IPS-15b (cell line): ENCODE measurements around the gene SLC35F5.

ENCODE experiments used
- H3K27me3 ChIP-seq: one replicate; pipeline ENCODE4 v1.6.1; 2013; ENCODE audit warnings: low read length; ENCODE audit not compliant: control insufficient read depth, insufficient read depth
- H3K36me3 ChIP-seq: one replicate; pipeline ENCODE4 v1.6.1; 2013; ENCODE audit warnings: low read length; ENCODE audit not compliant: control insufficient read depth, insufficient read depth
- H3K4me1 ChIP-seq: one replicate; pipeline ENCODE4 v1.6.1; 2013; ENCODE audit warnings: mild to moderate bottlenecking, low read length; ENCODE audit not compliant: control insufficient read depth, insufficient read depth
- H3K4me3 ChIP-seq: one replicate; pipeline ENCODE4 v1.5.1; 2013; ENCODE audit warnings: low read depth, low read length
- H3K9ac ChIP-seq: one replicate; pipeline ENCODE4 v1.6.1; 2013; ENCODE audit warnings: low read depth, mild to moderate bottlenecking, low read length
- H3K9me3 ChIP-seq: one replicate; pipeline ENCODE4 v1.6.1; 2013; ENCODE audit warnings: mild to moderate bottlenecking, low read length; ENCODE audit not compliant: control insufficient read depth, insufficient read depth

SLC35F5 gene

DNA sequence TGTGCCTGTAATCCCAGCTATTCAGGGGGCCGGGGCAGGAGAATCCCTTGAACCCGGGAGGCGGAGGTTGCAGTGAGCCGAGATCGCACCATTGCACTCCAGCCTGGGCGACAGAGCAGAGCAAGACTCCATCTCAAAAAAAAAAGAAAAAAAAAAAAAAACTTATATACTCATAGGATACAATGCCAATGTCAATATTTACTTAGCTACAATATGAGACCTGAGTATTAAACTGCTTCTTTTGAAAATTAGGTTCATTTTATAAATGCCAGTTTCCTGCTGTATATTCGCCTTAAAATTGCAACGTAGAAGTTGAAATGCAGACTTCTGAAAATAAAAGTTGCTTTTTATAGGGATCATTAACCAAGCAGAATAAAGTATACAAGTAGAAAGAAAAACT lies 2.3 kb downstream of the SLC35F5 start:
- H3K36me3 ChIP-seq, result peaks cover under 1% of the 10 kb centered on the region
- no peak overlapping the region for H3K9ac ChIP-seq
- H3K27me3 ChIP-seq, result peaks cover 4% of the 10 kb centered on the region
- H3K9me3 ChIP-seq, result no peaks in the 10 kb centered on the region
- no peak overlapping the region for H3K4me3 ChIP-seq
- no peaks in the 10 kb centered on the region for H3K4me1 ChIP-seq

DNA sequence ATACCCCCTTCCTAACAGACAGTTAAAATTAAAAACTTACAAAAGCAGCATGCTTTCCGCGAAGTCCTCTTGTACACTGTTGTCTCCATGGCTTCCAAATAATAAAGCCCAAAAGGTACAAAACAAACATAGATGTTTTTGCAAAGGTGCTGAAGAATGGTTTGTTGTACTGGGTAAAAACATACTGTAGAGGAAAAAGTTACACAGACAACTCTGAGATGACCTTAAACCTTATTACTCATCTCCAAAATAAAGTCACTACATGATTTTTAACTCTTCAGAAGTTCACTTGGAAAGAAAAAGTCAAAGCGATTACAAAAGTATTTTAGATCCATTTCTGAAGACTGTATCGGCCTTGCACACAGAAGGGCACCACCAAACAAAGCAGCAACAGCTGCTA lies 6.1 kb downstream of the SLC35F5 start:
- peaks cover 3% of the 10 kb centered on the region for H3K36me3 ChIP-seq
- H3K9me3 ChIP-seq, result no peaks in the 10 kb centered on the region
- H3K9ac ChIP-seq, result no peak overlapping the region
- no peaks in the 10 kb centered on the region for H3K4me1 ChIP-seq
- no peak overlapping the region for H3K4me3 ChIP-seq
- peaks cover 3% of the 10 kb centered on the region for H3K27me3 ChIP-seq

DNA sequence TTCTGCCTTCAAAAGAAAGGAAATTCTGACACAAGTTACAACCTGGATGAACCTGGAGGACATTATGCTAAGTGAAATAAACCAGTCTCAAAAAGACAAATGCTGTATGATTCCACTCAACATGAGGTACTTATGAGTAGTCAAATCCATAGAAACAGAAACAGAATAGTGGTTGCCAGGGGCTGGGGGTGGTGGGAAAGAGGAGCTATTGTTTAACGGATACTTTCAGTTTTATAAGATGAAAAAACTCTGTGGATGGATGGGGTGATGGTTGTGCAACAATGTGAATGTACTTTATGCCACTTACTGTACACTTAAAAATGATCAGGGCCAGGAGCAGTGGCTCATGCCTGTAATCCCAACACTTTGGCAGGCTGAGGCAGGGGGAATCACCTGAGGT lies 15.4 kb downstream of the SLC35F5 start:
- Histone ChIP-seq H3K36me3 (no peaks in the 10 kb centered on the region), H3K9me3 (no peaks in the 10 kb centered on the region)

DNA sequence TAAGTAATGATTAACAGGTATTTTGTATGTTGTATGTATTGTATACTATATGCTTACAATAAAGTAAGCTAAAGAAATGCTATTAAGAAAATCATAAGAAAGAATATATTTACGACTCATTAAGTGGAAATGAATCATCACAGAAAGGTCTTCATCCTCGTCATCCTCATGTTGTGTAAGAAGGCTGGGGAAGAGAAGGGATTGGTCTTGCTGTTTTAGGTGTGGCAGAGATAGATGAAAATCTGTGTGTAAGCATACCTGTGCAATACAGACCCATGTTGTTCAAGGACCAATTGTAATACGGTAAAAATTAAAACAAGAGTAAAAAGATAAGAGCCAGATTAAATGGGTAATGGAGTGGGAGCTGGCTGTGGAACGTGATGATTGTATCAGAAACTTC lies 16.6 kb downstream of the SLC35F5 start:
- Histone ChIP-seq H3K4me3 (no peak overlapping the region), H3K27me3 (no peaks in the 10 kb centered on the region), H3K9me3 (no peaks in the 10 kb centered on the region), H3K4me1 (no peaks in the 10 kb centered on the region), H3K9ac (no peak overlapping the region), H3K36me3 (no peaks in the 10 kb centered on the region)

More for the DNA sequence above, 15.4 kb downstream of the SLC35F5 start:
- Histone ChIP-seq H3K9ac (no peak overlapping the region), H3K4me1 (no peaks in the 10 kb centered on the region), H3K4me3 (no peak overlapping the region), H3K27me3 (no peaks in the 10 kb centered on the region)

DNA sequence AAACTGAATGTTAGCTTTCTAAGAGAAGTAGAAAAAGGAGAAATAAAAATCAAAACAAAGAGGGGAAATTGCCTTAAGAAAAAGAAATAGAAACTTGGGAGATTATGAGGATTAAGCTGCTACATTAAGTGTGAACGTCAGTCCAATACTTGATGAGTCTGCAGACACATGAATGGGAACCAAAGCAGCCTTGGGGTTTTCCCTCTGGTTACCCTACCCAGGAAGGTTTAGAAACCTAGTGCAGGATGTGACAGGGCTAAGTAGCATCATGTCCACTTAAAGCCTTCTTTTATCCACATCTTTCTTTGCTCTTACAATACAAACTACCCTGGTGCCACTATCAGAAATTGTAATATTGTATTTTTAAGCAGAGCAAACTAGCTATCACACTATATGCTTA lies 22.3 kb downstream of the SLC35F5 start:
- Histone ChIP-seq H3K4me3 (no peak overlapping the region), H3K27me3 (no peaks in the 10 kb centered on the region), H3K36me3 (no peaks in the 10 kb centered on the region), H3K9me3 (no peaks in the 10 kb centered on the region), H3K4me1 (no peaks in the 10 kb centered on the region), H3K9ac (no peak overlapping the region)

DNA sequence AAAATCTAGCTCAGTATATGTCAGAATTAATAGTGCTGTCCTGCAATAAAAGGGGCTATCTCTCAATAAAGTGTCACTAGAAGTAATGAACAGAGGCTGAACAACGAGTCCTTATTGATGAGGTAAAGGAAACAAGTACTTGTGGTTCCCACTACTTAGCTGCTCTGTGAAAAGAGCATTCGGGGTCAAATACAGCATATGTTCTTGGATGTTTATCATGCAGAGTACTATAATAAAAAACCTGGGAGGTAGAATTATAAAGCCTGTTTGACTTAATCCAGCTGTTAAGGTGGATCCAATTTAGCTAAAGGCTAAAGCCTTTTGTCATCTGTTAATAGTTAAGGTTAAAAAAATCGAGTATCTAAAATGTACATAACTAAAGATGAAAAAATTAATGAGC lies 32.4 kb downstream of the SLC35F5 start:
- Histone ChIP-seq H3K4me3 (no peak overlapping the region), H3K9me3 (no peaks in the 10 kb centered on the region), H3K36me3 (no peaks in the 10 kb centered on the region), H3K27me3 (no peaks in the 10 kb centered on the region), H3K4me1 (no peaks in the 10 kb centered on the region), H3K9ac (no peak overlapping the region)

DNA sequence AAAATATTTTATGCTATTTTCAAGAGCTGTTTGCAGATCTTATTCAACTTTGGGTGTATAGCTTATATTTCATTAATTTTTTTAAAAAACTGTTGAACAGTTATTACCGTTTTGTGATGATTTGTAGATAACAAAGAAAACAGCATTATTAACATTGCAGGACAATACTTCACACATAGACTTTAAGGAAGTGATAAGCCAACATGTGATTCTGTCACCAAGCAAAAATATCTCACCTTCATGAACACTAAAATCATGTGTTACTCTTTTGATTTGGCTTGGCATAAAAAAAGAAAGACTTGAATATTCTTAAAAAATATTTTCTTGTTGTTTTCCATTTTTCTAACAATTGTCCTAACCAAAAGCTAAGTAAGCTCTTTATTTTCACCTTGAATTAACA lies 33.0 kb downstream of the SLC35F5 start:
- H3K27me3 ChIP-seq, result no peaks in the 10 kb centered on the region
- no peaks in the 10 kb centered on the region for H3K9me3 ChIP-seq
- no peaks in the 10 kb centered on the region for H3K4me1 ChIP-seq
- no peaks in the 10 kb centered on the region for H3K36me3 ChIP-seq
- no peak overlapping the region for H3K4me3 ChIP-seq
- H3K9ac ChIP-seq, result no peak overlapping the region

DNA sequence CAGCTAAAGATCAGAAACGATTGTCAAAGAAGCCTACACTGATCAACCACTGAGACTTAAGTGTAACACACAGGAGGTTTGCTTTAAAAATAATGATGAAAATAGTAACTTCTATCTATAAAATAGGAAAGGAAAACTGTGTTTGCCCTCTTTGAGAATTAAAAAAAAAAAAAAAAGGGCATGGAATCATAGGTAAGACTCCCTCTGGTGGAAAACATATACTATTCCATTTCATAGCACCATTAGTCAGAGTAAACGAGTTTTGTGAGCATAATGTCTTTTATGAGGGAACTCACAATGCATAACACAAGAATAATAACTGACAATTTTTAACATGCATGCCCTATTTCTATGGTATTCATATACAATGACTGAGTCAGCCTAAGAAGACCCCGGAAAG lies 36.3 kb downstream of the SLC35F5 start:
- no peaks in the 10 kb centered on the region for H3K27me3 ChIP-seq
- H3K9ac ChIP-seq, result no peak overlapping the region
- H3K9me3 ChIP-seq, result no peaks in the 10 kb centered on the region
- no peak overlapping the region for H3K4me3 ChIP-seq
- no peaks in the 10 kb centered on the region for H3K36me3 ChIP-seq
- H3K4me1 ChIP-seq, result no peaks in the 10 kb centered on the region

DNA sequence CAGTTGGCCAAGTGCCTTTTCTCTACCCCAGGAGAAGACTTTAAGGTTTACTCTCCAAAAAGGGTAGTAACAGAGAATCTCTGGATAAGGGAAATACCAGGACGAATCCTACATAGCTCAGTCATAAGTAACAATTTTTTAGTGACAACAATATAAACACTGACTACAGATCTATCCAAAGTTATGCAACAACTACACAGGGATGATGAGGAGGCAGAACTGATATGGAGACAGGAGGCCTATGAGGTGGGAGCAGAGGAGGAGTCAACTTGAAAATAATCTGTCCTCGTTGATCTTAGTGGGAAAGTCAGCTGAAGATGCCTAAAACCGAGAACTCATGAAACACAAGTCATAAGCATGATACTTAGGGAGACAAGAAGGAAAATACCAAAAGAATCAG lies 40.2 kb downstream of the SLC35F5 start:
- no peaks in the 10 kb centered on the region for H3K36me3 ChIP-seq
- no peaks in the 10 kb centered on the region for H3K27me3 ChIP-seq
- no peak overlapping the region for H3K4me3 ChIP-seq
- no peaks in the 10 kb centered on the region for H3K4me1 ChIP-seq
- no peak overlapping the region for H3K9ac ChIP-seq
- no peaks in the 10 kb centered on the region for H3K9me3 ChIP-seq

DNA sequence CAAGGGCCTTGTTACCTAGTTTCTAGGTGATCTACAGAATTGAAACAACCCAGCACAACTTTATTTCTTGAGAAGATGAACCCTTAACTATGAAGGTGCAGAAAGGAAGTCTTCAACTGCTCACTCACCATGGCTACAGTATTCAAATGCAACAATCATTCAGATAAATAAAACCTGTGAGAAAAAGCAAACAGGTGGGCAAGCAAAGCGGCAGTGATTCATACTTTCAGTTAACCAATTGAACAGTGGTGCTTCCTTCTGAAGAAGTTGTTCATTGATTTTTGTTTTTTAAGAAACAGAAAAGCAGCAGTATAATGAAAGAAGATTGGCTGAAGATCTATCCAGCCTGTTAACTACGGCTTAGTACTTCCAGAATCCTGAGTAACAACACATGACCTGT lies 43.5 kb downstream of the SLC35F5 start:
- Histone ChIP-seq H3K4me1 (no peaks in the 10 kb centered on the region), H3K4me3 (no peak overlapping the region), H3K27me3 (no peaks in the 10 kb centered on the region), H3K36me3 (no peaks in the 10 kb centered on the region), H3K9ac (no peak overlapping the region), H3K9me3 (no peaks in the 10 kb centered on the region)

DNA sequence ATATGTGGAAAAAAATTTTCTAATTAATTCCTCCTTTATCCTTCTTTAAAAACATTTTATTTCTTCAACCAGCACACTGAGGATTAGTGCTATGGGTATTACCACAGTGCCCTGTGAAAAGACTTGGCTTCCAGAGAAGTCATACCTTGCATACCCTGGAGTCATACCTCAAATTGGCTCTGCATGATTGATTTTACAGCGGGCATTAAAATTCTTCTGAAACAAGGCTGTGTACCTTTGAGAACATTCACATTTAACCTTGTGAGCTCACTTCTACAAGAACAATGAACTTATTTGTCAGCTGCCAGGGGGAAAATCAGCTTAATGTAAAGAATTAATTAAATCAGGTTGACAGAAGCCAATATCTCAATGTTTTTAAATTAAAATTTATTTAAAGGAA lies 44.6 kb downstream of the SLC35F5 start:
- Histone ChIP-seq H3K36me3 (no peaks in the 10 kb centered on the region), H3K9ac (no peak overlapping the region), H3K27me3 (no peaks in the 10 kb centered on the region), H3K4me3 (no peak overlapping the region), H3K4me1 (no peaks in the 10 kb centered on the region), H3K9me3 (no peaks in the 10 kb centered on the region)

DNA sequence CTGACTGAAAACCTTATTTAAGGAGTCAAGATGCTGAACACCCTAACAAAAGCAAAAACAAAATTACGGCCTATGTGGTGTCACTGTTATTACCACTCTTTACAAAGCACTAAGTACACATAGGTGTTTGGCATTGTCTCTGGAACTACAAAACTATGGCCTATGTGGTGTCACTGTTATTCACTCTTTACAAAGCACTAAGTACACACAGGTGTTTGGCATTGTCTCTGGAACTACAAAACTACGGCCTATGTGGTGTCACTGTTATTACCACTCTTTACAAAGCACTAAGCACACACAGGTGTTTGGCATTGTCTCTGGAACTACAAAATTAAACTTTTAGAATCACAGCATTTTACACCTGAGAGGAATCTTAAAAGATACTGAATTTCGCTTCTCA lies 47.4 kb downstream of the SLC35F5 start:
- H3K36me3 ChIP-seq, result no peaks in the 10 kb centered on the region
- no peak overlapping the region for H3K9ac ChIP-seq
- H3K9me3 ChIP-seq, result no peaks in the 10 kb centered on the region
- H3K4me3 ChIP-seq, result no peak overlapping the region
- no peaks in the 10 kb centered on the region for H3K27me3 ChIP-seq
- H3K4me1 ChIP-seq, result no peaks in the 10 kb centered on the region

DNA sequence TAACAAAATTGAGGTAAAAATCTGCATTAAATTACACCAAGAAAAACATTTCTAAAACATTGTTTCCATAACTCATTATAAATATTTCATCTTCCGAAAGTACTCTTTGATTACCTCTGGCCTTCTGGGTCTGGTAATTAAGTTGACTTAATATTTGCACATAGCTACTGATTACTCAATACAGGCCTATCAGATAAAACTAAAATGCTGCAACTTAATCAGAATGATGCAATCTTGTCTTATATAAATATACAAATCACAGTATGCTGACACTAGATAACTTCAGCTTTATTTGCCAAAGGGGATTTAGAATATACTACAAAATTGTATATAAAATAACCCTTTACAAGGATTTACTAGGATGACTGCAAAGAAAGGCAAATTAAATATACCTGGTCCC lies 49.3 kb downstream of the SLC35F5 start:
- no peaks in the 10 kb centered on the region for H3K9me3 ChIP-seq
- H3K9ac ChIP-seq, result no peak overlapping the region
- H3K36me3 ChIP-seq, result no peaks in the 10 kb centered on the region
- H3K27me3 ChIP-seq, result no peaks in the 10 kb centered on the region
- no peak overlapping the region for H3K4me3 ChIP-seq
- no peaks in the 10 kb centered on the region for H3K4me1 ChIP-seq
